KBM-7 (cell line): ENCODE measurements around the gene GNPNAT1.
"Not testable (repeated sequence)": the region's sequence is repeated elsewhere in the genome, so short reads cannot be mapped to it uniquely, and the experiment has no call there.

Experiments
- DNase-seq: peaks from one replicate; pipeline ENCODE4 v3.0.0-alpha.2; 2015
- in situ Hi-C: fragments of 300-500 bp; cut with MboI; formaldehyde crosslinking; loops from 2 replicates; pipeline ENCODE4 v1.14.3; 2020; ENCODE audit warnings: low sequenced_read_pairs, low pct_unique_long_range_greater_than_20kb, mixed read lengths

GNPNAT1 gene

DNA sequence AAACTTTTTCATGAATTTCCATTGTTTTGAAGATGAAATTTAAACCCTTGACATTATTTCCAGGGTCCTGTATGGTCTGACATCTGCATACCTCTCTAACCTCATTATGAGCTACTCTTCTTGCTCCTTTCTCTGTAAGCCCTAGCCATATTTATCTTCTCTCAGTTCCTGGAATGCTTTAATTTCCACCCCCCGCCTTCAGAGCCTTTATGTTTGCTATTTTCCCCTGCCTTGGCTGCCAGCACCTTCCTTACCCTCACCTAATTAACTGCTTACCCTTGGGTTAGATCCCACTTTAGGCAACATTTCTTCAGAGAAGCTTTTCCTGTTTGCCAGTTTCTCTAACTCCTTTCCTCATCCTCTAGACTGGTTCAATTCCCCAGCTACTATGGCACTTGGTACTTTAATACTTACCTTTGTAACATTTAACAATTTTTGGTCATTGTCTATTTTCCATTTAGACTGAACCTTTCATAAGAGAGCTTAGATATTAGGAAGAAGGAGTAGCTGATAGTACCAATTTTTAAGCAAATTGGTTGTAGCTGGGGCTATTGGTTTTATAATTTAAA, 55.4 kb downstream of the GNPNAT1 start:
- in situ Hi-C loops, result no loop called here
- DNase-seq, result no peak

DNA sequence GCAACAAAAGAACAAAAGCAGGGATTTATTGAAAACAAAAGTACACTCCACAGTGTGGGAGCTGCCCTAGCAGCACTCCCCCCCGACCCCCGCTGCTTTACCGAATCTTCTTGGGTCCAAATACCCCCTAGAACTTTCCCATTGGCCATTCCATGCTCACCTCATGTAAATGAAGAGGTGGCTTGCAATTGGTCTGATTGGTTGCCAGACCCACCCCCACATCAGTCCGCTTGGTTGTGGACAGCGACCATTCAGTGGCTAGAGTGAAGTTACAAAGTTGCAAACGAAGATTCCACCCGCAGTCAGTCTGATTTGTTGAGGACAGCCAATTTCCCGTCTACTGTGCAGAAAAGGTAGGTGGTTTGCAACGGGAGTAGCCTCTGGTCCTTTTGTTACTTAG, 57.6 kb downstream of the GNPNAT1 start:
- DNase-seq, result no peak
- in situ Hi-C loops, result no loop called here

- in situ Hi-C loops, result no loop called here
- DNase-seq, result no peak
Observed at GRCh38 chr14:52730709-52731111, 60.7 kb downstream of the GNPNAT1 start.

DNA sequence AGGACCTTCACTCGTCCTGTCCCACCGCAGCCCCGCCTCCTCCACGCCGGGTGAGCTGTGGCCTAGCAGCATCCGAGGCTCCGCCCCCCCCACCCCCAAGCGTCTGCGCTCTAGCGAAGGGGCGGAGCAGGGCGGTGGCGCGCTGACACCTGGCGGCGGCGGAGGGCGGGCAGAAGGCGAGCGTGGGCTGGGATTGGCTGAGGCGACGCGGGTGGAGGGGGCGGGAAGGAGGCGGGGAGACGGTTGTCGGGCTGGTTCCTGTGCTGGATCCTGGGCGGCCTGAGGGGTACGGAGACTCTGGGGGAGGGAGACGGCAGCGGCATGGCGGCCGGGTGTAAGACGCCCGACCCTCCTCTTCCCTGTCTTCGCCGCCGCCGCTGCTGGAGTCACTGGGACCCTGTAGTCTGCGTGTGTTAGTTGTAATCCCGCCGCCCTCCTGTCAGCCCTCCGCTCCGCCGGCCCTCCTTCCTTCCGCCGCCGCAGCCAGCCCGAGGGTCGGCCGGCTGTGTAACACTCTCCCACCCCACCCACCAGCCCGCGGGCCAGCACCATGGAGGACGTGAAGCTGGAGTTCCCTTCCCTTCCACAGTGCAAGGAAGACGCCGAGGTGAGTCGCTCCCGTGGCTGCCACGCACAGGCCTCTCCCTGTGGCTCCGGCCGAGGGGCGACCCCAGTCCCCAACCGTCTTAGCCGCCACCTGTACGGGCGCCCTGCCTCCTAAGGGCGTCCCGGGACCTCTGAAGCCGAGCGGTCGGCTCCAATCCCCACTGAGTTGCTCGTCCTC, 61.3 kb downstream of the GNPNAT1 start, which contains the start of gene STYX:
Gene STYX (plus strand): TSS at position 242 of the 784 bp plus-strand sequence. CDS start 309 bp downstream, at position 551.
- peak; percentile 97 for DNase-seq
- in situ Hi-C loops, result no loop called here

- DNase-seq, result no peak
- in situ Hi-C loops, result no loop called here
Observed at GRCh38 chr14:52729585-52729924, 61.9 kb downstream of the GNPNAT1 start.

GRCh38 chr14:52729035-52729434, 62.4 kb downstream of the GNPNAT1 start:
- in situ Hi-C loops, DNase-seq: not testable (repeated sequence)

- in situ Hi-C loops, DNase-seq: not testable (repeated sequence)
Observed at GRCh38 chr14:52727509-52727908, 63.9 kb downstream of the GNPNAT1 start.
